HUES48 (cell line): Measurements from ENCODE around the gene TMEM116.
A peak's percentile ranks its signal among the peaks of the same experiment; 100 is the strongest.
"Not testable (repeated sequence)": the region's sequence is repeated elsewhere in the genome, so short reads cannot be mapped to it uniquely, and the experiment has no call there.

Source experiments
- H3K27ac ChIP-seq: one replicate; pipeline ENCODE4 v1.7.0; 2013; ENCODE audit warnings: low read depth, low read length, inconsistent platforms
- H3K27me3 ChIP-seq: 2 replicates; pipeline ENCODE4 v1.6.1; 2013; ENCODE audit warnings: mild to moderate bottlenecking, low read length; ENCODE audit not compliant: control insufficient read depth, insufficient read depth
- H3K36me3 ChIP-seq: 2 replicates; pipeline ENCODE4 v1.6.1; 2013; ENCODE audit warnings: low read length; ENCODE audit not compliant: control insufficient read depth, insufficient read depth
- H3K4me1 ChIP-seq: 2 replicates; pipeline ENCODE4 v1.6.1; 2013; ENCODE audit warnings: mild to moderate bottlenecking, low read length; ENCODE audit not compliant: control insufficient read depth, insufficient read depth
- H3K4me3 ChIP-seq: 2 replicates; pipeline ENCODE4 v1.5.1; 2013; ENCODE audit warnings: mild to moderate bottlenecking, low read depth, low read length
- H3K9ac ChIP-seq: 2 replicates; pipeline ENCODE4 v1.6.1; 2013; ENCODE audit warnings: mild to moderate bottlenecking, low read depth, low read length, moderate library complexity
- H3K9me3 ChIP-seq: 2 replicates; pipeline ENCODE4 v1.6.1; 2013; ENCODE audit warnings: low read length; ENCODE audit not compliant: control insufficient read depth, insufficient read depth

Gene TMEM116

GRCh38 chr12:112012775-112013600 is at the start of gene TMEM116, which contains the start of gene ERP29:
Gene TMEM116 (minus strand): TSS chr12:112013165. CDS start chr12:112005270, 7,895 bp downstream.
Gene ERP29 (plus strand): TSS chr12:112013426. CDS start chr12:112013466, 40 bp downstream.
- Histone ChIP-seq H3K9ac (peak within 1 kb of the TSS; percentile 88), H3K27ac (peak within 1 kb of the TSS; percentile 97), H3K4me1 (peaks cover 13% of the 10 kb centered on the region; the same call in 1 of the 2 replicates), H3K27me3 (no peaks in the 10 kb centered on the region), H3K9me3 (no peaks in the 10 kb centered on the region), H3K36me3 (peaks cover 27% of the 10 kb centered on the region), H3K4me3 (peak within 1 kb of the TSS; percentile 89)

- Histone ChIP-seq H3K27me3 (no peaks in the 10 kb centered on the region), H3K9ac (no peak overlapping the region), H3K36me3 (peaks cover 93% of the 10 kb centered on the region), H3K9me3 (no peaks in the 10 kb centered on the region), H3K4me1 (no peaks in the 10 kb centered on the region), H3K27ac (no peak overlapping the region), H3K4me3 (no peak overlapping the region)
Observed at GRCh38 chr12:112061137-112061536, 48.2 kb upstream of the TMEM116 start.

- H3K4me1 ChIP-seq: no peaks in the 10 kb centered on the region
- no peak overlapping the region for H3K27ac ChIP-seq
- H3K36me3 ChIP-seq: peaks cover 98% of the 10 kb centered on the region
- no peak overlapping the region for H3K9ac ChIP-seq
- H3K9me3 ChIP-seq: no peaks in the 10 kb centered on the region
- no peak overlapping the region for H3K4me3 ChIP-seq
- H3K27me3 ChIP-seq: no peaks in the 10 kb centered on the region
Observed at GRCh38 chr12:112049351-112049750, 36.4 kb upstream of the TMEM116 start.

GRCh38 chr12:112046003-112046402 is 33.0 kb upstream of the TMEM116 start:
- H3K27ac ChIP-seq: no peak overlapping the region
- H3K4me1 ChIP-seq: no peaks in the 10 kb centered on the region
- H3K36me3 ChIP-seq: peaks cover 97% of the 10 kb centered on the region
- no peaks in the 10 kb centered on the region for H3K9me3 ChIP-seq
- no peaks in the 10 kb centered on the region for H3K27me3 ChIP-seq
- no peak overlapping the region for H3K4me3 ChIP-seq
- H3K9ac ChIP-seq: no peak overlapping the region

- not testable (repeated sequence) for H3K27me3 ChIP-seq
- peaks cover 94% of the 10 kb centered on the region for H3K36me3 ChIP-seq
Observed at GRCh38 chr12:112036614-112037013, 23.6 kb upstream of the TMEM116 start.

GRCh38 chr12:112035219-112035785 is 22.3 kb upstream of the TMEM116 start:
- Histone ChIP-seq H3K9ac (no peak overlapping the region), H3K4me3 (no peak overlapping the region), H3K27ac (peak overlapping the region; percentile 25), H3K4me1 (peaks cover 23% of the 10 kb centered on the region), H3K27me3 (no peaks in the 10 kb centered on the region), H3K9me3 (no peaks in the 10 kb centered on the region), H3K36me3 (peaks cover 95% of the 10 kb centered on the region)

More at GRCh38 chr12:112036614-112037013, 23.6 kb upstream of the TMEM116 start:
- not testable (repeated sequence) for H3K9ac ChIP-seq, H3K9me3 ChIP-seq, H3K4me3 ChIP-seq, H3K27ac ChIP-seq
- H3K4me1 ChIP-seq: peaks cover 23% of the 10 kb centered on the region

- Histone ChIP-seq H3K9ac (no peak overlapping the region), H3K27me3 (no peaks in the 10 kb centered on the region), H3K9me3 (no peaks in the 10 kb centered on the region), H3K27ac (peak overlapping the region; percentile 3), H3K4me3 (no peak overlapping the region), H3K4me1 (peaks cover 23% of the 10 kb centered on the region), H3K36me3 (peaks cover 92% of the 10 kb centered on the region)
Observed at GRCh38 chr12:112032292-112032691, 19.3 kb upstream of the TMEM116 start.

- Histone ChIP-seq H3K36me3 (peaks cover 85% of the 10 kb centered on the region), H3K27ac (no peak overlapping the region), H3K4me3 (no peak overlapping the region), H3K27me3 (no peaks in the 10 kb centered on the region), H3K9me3 (no peaks in the 10 kb centered on the region), H3K4me1 (peaks cover 23% of the 10 kb centered on the region), H3K9ac (no peak overlapping the region)
Observed at GRCh38 chr12:112031472-112031871, 18.5 kb upstream of the TMEM116 start.

- H3K9ac ChIP-seq: no peak overlapping the region
- no peaks in the 10 kb centered on the region for H3K9me3 ChIP-seq
- peaks cover 69% of the 10 kb centered on the region for H3K36me3 ChIP-seq
- H3K27me3 ChIP-seq: no peaks in the 10 kb centered on the region
- H3K4me3 ChIP-seq: no peak overlapping the region
- no peak overlapping the region for H3K27ac ChIP-seq
- peaks cover 10% of the 10 kb centered on the region; the same call in 1 of the 2 replicates for H3K4me1 ChIP-seq
Observed at GRCh38 chr12:112029301-112029700, 16.3 kb upstream of the TMEM116 start.

GRCh38 chr12:112025808-112026375 is 12.9 kb upstream of the TMEM116 start:
- Histone ChIP-seq H3K27ac (peak overlapping the region; percentile 43), H3K36me3 (peaks cover 69% of the 10 kb centered on the region), H3K9ac (no peak overlapping the region), H3K9me3 (no peaks in the 10 kb centered on the region), H3K27me3 (no peaks in the 10 kb centered on the region), H3K4me1 (peaks cover 6% of the 10 kb centered on the region; the same call in 1 of the 2 replicates), H3K4me3 (no peak overlapping the region)
